EL (cell line): ENCODE measurements around the gene CYBC1.
"Not testable (repeated sequence)": the region's sequence is repeated elsewhere in the genome, so short reads cannot be mapped to it uniquely, and the experiment has no call there.

Experiments used
- DNase-seq: peaks from one replicate; pipeline ENCODE4 v3.0.0-alpha.2; 2016

The CYBC1 gene

GRCh38 chr17:82477934-82478333, 27.4 kb upstream of the CYBC1 start:
- DNase-seq, result no peak

GRCh38 chr17:82475458-82475857, 24.9 kb upstream of the CYBC1 start:
- peak; percentile 23 for DNase-seq

GRCh38 chr17:82474223-82475010, 23.9 kb upstream of the CYBC1 start:
- DNase-seq, result no peak

GRCh38 chr17:82470065-82470464, 19.5 kb upstream of the CYBC1 start:
- DNase-seq, result no peak

- DNase-seq, result no peak
Measured at GRCh38 chr17:82468692-82469091, 18.1 kb upstream of the CYBC1 start.

- no peak for DNase-seq
Measured at GRCh38 chr17:82465023-82465603, 14.6 kb upstream of the CYBC1 start.

GRCh38 chr17:82464567-82464929, 14.0 kb upstream of the CYBC1 start:
- DNase-seq, result no peak

GRCh38 chr17:82463925-82464566, 13.5 kb upstream of the CYBC1 start:
- no peak for DNase-seq

- DNase-seq, result no peak
Measured at GRCh38 chr17:82463391-82463790, 12.8 kb upstream of the CYBC1 start.

- no peak for DNase-seq
Measured at GRCh38 chr17:82461827-82462524, 11.4 kb upstream of the CYBC1 start.

GRCh38 chr17:82459936-82460335, 9.4 kb upstream of the CYBC1 start:
- DNase-seq, result not testable (repeated sequence)

GRCh38 chr17:82458885-82459424, 8.4 kb upstream of the CYBC1 start:
- peak; percentile 31 for DNase-seq

- DNase-seq, result peak; percentile 99
Measured at GRCh38 chr17:82458179-82458884, 7.8 kb upstream of the CYBC1 start, which contains the start of gene NARF. NARF (plus strand) TSS chr17:82458741; CDS start chr17:82458804, 63 bp downstream.

GRCh38 chr17:82457929-82458178, 7.3 kb upstream of the CYBC1 start:
- no peak for DNase-seq

GRCh38 chr17:82457073-82457928, 6.7 kb upstream of the CYBC1 start:
- no peak for DNase-seq

GRCh38 chr17:82453706-82454105, 3.2 kb upstream of the CYBC1 start:
- DNase-seq, result not testable (repeated sequence)

GRCh38 chr17:82453151-82453550, 2.6 kb upstream of the CYBC1 start:
- DNase-seq, result not testable (repeated sequence)

GRCh38 chr17:82452162-82452561, 1.6 kb upstream of the CYBC1 start:
- no peak for DNase-seq

- DNase-seq, result no peak
Measured at GRCh38 chr17:82449883-82450356, 632 bp downstream of the CYBC1 start.

- DNase-seq, result no peak
Measured at GRCh38 chr17:82449131-82449882, 1.2 kb downstream of the CYBC1 start.

- DNase-seq, result no peak
Measured at GRCh38 chr17:82447876-82448275, 2.7 kb downstream of the CYBC1 start.
